Fibroblast of the aortic adventitia (primary cell): Measurements from ENCODE around the gene COL11A2. TPM values are rescaled to one million over a fixed set of nuclear protein-coding genes. Genes with fewer than 3 reads are reported as not detected.

ENCODE experiments used
- DNase-seq: peaks from one replicate; pipeline ENCODE4 v3.0.0-alpha.2; 2010; ENCODE audit warnings: low read depth
- H3K4me3 ChIP-seq: 2 replicates; pipeline ENCODE4 v1.5.1; 2011; ENCODE audit warnings: low read depth, mild to moderate bottlenecking, control low read depth, low read length, moderate library complexity
- total RNA-seq: library from RNA; depleted of rRNA; stranded (reverse); fragments of >200 nt; gene quantifications from 2 replicates; pipeline ENCODE4 v1.2.3, GENCODE V29; 2012; ENCODE audit warnings: low replicate concordance
- TF ChIP-seq, protein P1 (sequence below): IDR thresholded peaks from 2 replicates; pipeline ENCODE4 v1.5.1; 2011; ENCODE audit warnings: mild to moderate bottlenecking, low read length, control low read depth, inconsistent platforms; ENCODE audit not compliant: insufficient read depth

The COL11A2 gene
- total RNA-seq, 1 donor = 0.09 TPM

GRCh38 chr6:33176906-33177305, 15.4 kb downstream of the COL11A2 start:
- no peak for DNase-seq
- TF ChIP-seq, protein P1, sequence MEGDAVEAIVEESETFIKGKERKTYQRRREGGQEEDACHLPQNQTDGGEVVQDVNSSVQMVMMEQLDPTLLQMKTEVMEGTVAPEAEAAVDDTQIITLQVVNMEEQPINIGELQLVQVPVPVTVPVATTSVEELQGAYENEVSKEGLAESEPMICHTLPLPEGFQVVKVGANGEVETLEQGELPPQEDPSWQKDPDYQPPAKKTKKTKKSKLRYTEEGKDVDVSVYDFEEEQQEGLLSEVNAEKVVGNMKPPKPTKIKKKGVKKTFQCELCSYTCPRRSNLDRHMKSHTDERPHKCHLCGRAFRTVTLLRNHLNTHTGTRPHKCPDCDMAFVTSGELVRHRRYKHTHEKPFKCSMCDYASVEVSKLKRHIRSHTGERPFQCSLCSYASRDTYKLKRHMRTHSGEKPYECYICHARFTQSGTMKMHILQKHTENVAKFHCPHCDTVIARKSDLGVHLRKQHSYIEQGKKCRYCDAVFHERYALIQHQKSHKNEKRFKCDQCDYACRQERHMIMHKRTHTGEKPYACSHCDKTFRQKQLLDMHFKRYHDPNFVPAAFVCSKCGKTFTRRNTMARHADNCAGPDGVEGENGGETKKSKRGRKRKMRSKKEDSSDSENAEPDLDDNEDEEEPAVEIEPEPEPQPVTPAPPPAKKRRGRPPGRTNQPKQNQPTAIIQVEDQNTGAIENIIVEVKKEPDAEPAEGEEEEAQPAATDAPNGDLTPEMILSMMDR = no peak
- no peak overlapping the region for H3K4me3 ChIP-seq

- TF ChIP-seq, protein P1 = no peak
- DNase-seq = no peak
Measured at GRCh38 chr6:33175436-33176069, 16.7 kb downstream of the COL11A2 start.

GRCh38 chr6:33174784-33175183, 17.5 kb downstream of the COL11A2 start:
- no peak for DNase-seq
- TF ChIP-seq, protein P1 = no peak
- H3K4me3 ChIP-seq = no peak overlapping the region

More at GRCh38 chr6:33175436-33176069, 16.7 kb downstream of the COL11A2 start:
- H3K4me3 ChIP-seq = no peak overlapping the region

DNA sequence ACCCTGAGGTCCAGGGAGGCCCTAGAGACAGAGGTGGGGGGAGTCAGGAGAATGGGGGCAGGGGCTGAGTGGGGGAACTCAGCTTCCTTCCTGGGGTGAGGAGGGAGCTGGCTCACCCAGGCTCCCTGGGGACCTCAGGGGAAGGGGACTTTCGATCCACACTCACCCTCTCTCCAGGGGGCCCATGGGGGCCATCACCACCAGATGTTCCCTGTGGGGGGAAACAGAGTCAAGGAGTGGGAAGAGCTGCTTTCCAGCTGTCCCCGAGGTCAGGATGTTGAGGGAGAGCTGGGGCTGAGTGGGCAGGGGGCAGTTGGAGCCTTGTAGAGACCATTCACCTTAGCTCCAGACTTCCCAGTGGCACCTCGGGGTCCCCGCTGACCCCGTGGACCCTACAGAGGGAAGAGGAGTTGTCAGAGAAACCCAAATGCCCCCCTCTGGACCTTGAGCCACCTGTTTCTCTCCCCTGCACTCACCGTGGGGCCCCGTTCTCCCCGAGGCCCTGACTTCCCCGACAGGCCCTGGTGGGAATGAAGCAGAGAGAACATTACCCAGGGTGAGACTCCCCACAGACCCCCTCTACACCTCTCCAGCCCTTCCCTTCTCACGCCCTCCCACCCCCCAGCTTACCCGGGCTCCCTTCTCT, 18.6 kb downstream of the COL11A2 start:
- TF ChIP-seq, protein P1 = no peak
- DNase-seq = no peak
- no peak overlapping the region for H3K4me3 ChIP-seq

DNA sequence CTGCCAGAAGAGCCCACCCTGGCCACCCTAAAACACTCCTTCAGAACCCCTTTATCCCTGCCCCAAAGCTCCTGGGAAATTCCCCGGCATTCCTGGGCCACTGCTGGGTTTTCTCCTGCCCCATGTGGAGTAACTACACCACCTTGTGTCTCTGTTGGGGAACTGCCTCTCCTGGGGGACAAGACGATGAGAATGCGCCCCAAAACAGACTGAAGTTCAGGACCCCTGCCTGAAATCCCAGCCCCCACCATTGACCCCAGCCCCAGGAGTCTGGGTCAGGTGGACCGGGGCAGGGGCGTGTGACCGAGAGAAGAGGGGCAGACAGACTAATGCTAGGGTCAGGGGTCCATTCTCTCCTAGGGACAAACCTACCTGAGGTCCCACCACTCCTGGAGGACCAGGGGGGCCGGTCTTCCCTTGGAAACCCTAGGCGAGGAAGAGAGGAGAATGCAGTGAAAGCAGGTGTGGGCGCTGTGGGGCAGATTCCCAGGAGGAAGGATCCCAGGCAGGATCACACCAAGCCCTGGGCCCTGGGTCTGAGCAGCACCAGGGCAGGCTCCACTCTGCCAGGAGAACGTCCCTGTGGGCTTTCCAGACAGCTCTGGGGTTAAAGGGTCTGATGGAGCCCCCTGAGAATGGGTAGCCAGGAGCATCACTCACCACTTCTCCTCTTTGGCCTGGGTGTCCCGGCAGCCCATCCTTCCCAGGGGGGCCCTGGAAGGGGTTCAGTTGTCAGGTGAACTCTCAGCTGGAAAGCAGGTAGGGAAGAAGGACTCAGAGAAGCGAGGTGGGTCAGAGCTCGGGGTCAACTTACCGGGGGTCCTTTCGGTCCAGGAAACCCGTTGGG, 19.4 kb downstream of the COL11A2 start:
- peak; percentile 46 for DNase-seq
- TF ChIP-seq, protein P1 = peak; percentile 80
- H3K4me3 ChIP-seq = no peak overlapping the region

- H3K4me3 ChIP-seq = no peak overlapping the region
- no peak for DNase-seq
- TF ChIP-seq, protein P1 = no peak
Measured at GRCh38 chr6:33171880-33172687, 20.2 kb downstream of the COL11A2 start.
